Thyroid gland (tissue), 4 donors: ENCODE results near the gene GNG13. TPM values are rescaled to one million over a fixed set of nuclear protein-coding genes. Genes with fewer than 3 reads are reported as not detected.

Source experiments
- DNase-seq, 2 donors: peaks; one replicate each; pipeline ENCODE4 v3.0.0-alpha.2; 2019
- H3K27ac ChIP-seq, 3 donors: fragments of 200-600 bp; sonication (generic); 1 replicate in 2 of 3; 2 replicates in 1 of 3; pipeline ENCODE4 v1.5.1; 2016 to 2019; ENCODE audit warnings: mild to moderate bottlenecking in 1 of 3, moderate library complexity in 1 of 3
- H3K27me3 ChIP-seq: fragments of 200-600 bp; sonication (generic); one replicate; pipeline ENCODE4 v1.5.1; 2019
- H3K36me3 ChIP-seq, 2 donors: fragments of 200-600 bp; sonication (generic); one replicate each; pipeline ENCODE4 v1.5.1; 2016 to 2019
- H3K4me1 ChIP-seq, 2 donors: fragments of 200-600 bp; sonication (generic); one replicate each; pipeline ENCODE4 v1.5.1; 2017 to 2019
- H3K4me3 ChIP-seq, 3 donors: fragments of 200-600 bp; sonication (generic); replicated peaks in 1 of 3; 1 replicate in 2 of 3; 2 replicates in 1 of 3; pipeline ENCODE4 v1.5.1; 2016; ENCODE audit warnings: mild to moderate bottlenecking in 1 of 3
- H3K9me3 ChIP-seq: fragments of 200-600 bp; sonication (generic); one replicate; pipeline ENCODE4 v1.5.1; 2017
- POLR2A ChIP-seq, 2 donors: fragments of 450-650 bp; IDR thresholded peaks; one replicate each; pipeline ENCODE4 v1.6.1; 2017; ENCODE audit warnings: antibody characterized with exemption in 2 of 2, mild to moderate bottlenecking in 2 of 2, moderate library complexity in 1 of 2
- WGBS, 2 donors: methylation state at CpG; one replicate each; pipeline ENCODE4 v1.1.5; 2017; 5-methylcytosine and 5-hydroxymethylcytosine counted together
- intact Hi-C: fragments of 100-400 bp; cut with DNase I; formaldehyde crosslinking; loops from one replicate; pipeline ENCODE4 v1.15.1; 2023
- total RNA-seq, 4 donors: library from RNA; depleted of rRNA; stranded (reverse); fragments of >200 nt; gene quantifications; one replicate each; pipeline ENCODE4 v1.2.3, GENCODE V29; 2016
- TF ChIP-seq, protein P1 (sequence below), 6 experiments: fragments of 200-600 bp in 3 of 6; fragments of 450-650 bp in 3 of 6; sonication (generic) in 3 of 6; IDR thresholded peaks; one replicate each; pipeline ENCODE4 v1.5.1; 2016 to 2019; ENCODE audit warnings: antibody characterized with exemption in 6 of 6, mild to moderate bottlenecking in 2 of 6, inconsistent platforms in 1 of 6, moderate library complexity in 1 of 6

GNG13 gene
- total RNA-seq, 4 donors from 2014 or later, result not detected

- intact Hi-C loops, result no loop called here
- no peak for DNase-seq
- peaks cover 8% of the 10 kb centered on the region for H3K27me3 ChIP-seq
- TF ChIP-seq POLR2A (IDR thresholded peaks at IDR 0.05), result no peak
- TF ChIP-seq, protein P1, sequence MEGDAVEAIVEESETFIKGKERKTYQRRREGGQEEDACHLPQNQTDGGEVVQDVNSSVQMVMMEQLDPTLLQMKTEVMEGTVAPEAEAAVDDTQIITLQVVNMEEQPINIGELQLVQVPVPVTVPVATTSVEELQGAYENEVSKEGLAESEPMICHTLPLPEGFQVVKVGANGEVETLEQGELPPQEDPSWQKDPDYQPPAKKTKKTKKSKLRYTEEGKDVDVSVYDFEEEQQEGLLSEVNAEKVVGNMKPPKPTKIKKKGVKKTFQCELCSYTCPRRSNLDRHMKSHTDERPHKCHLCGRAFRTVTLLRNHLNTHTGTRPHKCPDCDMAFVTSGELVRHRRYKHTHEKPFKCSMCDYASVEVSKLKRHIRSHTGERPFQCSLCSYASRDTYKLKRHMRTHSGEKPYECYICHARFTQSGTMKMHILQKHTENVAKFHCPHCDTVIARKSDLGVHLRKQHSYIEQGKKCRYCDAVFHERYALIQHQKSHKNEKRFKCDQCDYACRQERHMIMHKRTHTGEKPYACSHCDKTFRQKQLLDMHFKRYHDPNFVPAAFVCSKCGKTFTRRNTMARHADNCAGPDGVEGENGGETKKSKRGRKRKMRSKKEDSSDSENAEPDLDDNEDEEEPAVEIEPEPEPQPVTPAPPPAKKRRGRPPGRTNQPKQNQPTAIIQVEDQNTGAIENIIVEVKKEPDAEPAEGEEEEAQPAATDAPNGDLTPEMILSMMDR (IDR thresholded peaks at IDR 0.05), result no peak
- H3K4me3 ChIP-seq, result no peak overlapping the region
- H3K4me1 ChIP-seq, result no peaks in the 10 kb centered on the region
- H3K9me3 ChIP-seq, result no peaks in the 10 kb centered on the region
- H3K27ac ChIP-seq, result no peak overlapping the region
- 97% methylated on average over 11 to 22 of the region's 22 CpGs for WGBS, 2 donors
- H3K36me3 ChIP-seq, result no peaks in the 10 kb centered on the region
Observed at GRCh38 chr16:797686-798085, 2.8 kb downstream of the GNG13 start.

DNA sequence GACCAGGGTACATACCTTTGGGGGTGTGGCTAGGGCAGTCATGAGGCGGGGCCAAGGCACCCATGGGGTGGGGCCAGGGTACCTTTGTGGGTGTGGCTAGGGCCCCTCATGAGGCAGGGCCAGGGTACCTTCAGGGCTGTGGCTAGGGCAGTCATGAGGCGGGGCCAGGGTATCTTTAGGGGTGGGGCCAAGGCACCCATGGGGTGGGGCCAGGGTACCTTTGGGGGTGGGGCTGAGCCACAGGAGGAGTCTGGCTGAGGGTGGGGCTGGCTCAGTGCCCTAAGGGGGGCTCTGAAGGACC, 3.5 kb downstream of the GNG13 start:
- Histone ChIP-seq H3K4me1 (no peaks in the 10 kb centered on the region), H3K27ac (no peak overlapping the region), H3K36me3 (no peaks in the 10 kb centered on the region), H3K9me3 (no peaks in the 10 kb centered on the region), H3K4me3 (no peak overlapping the region), H3K27me3 (peaks cover 8% of the 10 kb centered on the region)
- TF ChIP-seq, protein P1 (IDR thresholded peaks at IDR 0.05), result no peak
- no peak for TF ChIP-seq POLR2A (IDR thresholded peaks at IDR 0.05)
- 100% methylated on average over 2 of the region's 2 CpGs for WGBS, 2 donors
- intact Hi-C loops, result no loop called here
- DNase-seq, result no peak

DNA sequence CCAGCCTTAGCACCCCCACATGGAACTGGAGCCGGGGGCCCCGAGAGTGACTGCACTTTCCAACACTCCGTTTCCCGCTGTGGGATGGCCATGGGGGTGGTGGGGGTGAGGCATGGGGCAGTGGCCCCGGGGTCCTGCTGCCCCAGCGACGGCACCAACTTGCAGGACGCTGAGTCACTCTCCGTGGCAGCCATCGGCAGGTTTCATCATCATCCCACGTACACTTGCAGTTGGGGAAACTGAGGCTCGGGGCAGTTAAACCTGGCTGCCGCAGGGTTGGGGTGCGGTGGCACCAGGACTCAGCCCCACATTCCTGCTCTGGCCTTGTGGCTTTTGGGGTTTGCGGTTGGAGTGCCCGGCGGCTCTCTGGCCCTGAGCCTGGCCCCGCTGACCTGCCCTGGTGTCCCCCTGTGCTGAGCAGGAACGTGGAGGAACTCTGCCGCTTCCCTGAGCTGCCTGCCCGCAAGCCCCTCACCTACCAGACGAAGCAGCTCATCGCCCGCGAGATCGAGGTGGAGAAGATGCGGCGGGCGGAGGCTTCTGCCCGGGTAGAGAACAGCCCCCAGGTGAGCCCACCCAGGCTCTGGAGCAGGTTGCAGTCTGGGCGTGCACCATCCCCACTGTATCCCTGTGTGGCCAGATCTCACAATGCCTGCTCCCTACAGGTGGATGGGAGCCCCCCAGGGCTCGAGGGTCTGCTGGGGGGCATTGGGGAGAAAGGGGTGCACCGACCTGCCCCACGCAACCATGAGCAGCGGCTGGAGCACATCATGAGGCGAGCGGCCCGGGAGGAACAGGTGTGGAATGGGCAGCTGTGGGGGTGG, 4.0 kb downstream of the GNG13 start:
- Histone ChIP-seq H3K36me3 (no peaks in the 10 kb centered on the region), H3K27me3 (peaks cover 8% of the 10 kb centered on the region), H3K27ac (no peak overlapping the region), H3K4me1 (no peaks in the 10 kb centered on the region), H3K4me3 (no peak overlapping the region), H3K9me3 (no peaks in the 10 kb centered on the region)
- no peak for DNase-seq
- 95 to 96% methylated on average over 17 to 24 of the region's 38 CpGs for WGBS, 2 donors
- no peak for TF ChIP-seq POLR2A (IDR thresholded peaks at IDR 0.05)
- TF ChIP-seq, protein P1 (IDR thresholded peaks at IDR 0.05), result no peak
- intact Hi-C loops, result no loop called here

GRCh38 chr16:795580-796229, 4.8 kb downstream of the GNG13 start:
- Histone ChIP-seq H3K9me3 (no peaks in the 10 kb centered on the region), H3K27ac (no peak overlapping the region), H3K4me3 (no peak overlapping the region), H3K27me3 (peaks cover 8% of the 10 kb centered on the region), H3K36me3 (no peaks in the 10 kb centered on the region), H3K4me1 (no peaks in the 10 kb centered on the region)
- no peak for DNase-seq
- intact Hi-C loops, result no loop called here
- TF ChIP-seq POLR2A (IDR thresholded peaks at IDR 0.05), result no peak
- TF ChIP-seq, protein P1 (IDR thresholded peaks at IDR 0.05), result no peak
- WGBS, 2 donors, result 82 to 93% methylated on average over 9 to 11 of the region's 33 CpGs

DNA sequence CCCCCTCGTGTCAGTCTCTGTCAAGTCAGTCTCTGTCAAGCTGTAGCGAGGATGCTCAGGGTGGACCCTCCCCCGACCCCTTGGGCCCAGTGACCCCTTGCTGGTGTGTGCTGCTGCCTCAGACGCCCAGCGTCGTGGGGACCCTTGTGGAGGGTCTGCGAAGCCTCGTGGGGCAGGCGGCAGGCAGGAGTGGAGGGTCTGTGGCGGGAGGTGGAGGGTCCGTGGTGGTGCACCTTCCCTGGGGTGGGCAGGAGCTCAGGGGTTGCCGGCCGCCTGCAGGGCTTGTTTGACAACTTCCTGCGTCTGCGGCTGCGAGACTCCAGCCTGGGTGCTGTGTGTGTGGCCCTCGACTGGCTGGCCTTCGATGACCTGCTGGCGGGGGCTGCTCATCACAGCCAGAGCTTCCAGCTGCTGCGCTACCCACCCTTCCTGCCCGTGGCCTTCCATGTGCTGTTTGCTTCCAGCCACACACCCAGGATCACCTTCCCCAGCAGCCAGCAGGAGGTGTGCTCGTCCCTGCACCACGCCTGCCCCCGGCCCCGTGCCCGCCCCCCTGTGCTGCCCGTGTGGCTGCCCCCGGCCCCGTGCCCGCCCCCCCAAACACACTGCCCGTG, 5.6 kb downstream of the GNG13 start:
- no peak for DNase-seq
- no peak overlapping the region for H3K27ac ChIP-seq
- no peak for TF ChIP-seq POLR2A (IDR thresholded peaks at IDR 0.05)
- TF ChIP-seq, protein P1 (IDR thresholded peaks at IDR 0.05), result no peak
- WGBS, 2 donors, result 83 to 94% methylated on average over 7 to 25 of the region's 31 CpGs
- H3K9me3 ChIP-seq, result no peaks in the 10 kb centered on the region
- no peak overlapping the region for H3K4me3 ChIP-seq
- H3K27me3 ChIP-seq, result peaks cover 2% of the 10 kb centered on the region
- no peaks in the 10 kb centered on the region for H3K36me3 ChIP-seq
- intact Hi-C loops, result no loop called here
- H3K4me1 ChIP-seq, result no peaks in the 10 kb centered on the region
